NOMO-1 treated with dmso at 0.1 percent for 144 hours (cell line): ENCODE results near the gene MREG.
"Not testable (repeated sequence)": the region's sequence is repeated elsewhere in the genome, so short reads cannot be mapped to it uniquely, and the experiment has no call there.

Source experiments
- DNase-seq: peaks from one replicate; lab custom pipeline; 2025; ENCODE audit not compliant: unreplicated experiment; lab: John Stamatoyannopoulos, UW

Gene MREG

GRCh38 chr2:215965532-215966165, 47.7 kb downstream of the MREG start:
- no peak for DNase-seq

DNA sequence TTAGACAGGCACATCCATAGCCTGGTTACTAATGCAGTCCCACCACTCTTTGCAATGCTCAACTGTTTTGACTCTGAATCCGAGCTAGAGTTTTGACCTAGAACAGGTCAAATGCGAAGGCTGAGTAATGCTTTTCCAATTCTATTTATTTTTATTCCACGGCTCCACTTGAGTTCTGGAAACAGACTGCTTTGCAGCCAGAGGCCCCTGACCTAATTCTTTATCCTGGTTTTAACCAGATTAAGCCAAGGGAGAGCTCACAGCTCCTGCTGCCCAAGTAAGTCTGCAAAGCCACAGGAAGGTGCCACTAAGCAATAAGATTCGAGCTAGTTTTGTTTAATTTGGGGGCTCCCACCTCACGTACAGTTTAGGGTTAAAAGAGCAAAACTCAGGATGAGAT, 51.4 kb downstream of the MREG start:
- DNase-seq, result no peak

DNA sequence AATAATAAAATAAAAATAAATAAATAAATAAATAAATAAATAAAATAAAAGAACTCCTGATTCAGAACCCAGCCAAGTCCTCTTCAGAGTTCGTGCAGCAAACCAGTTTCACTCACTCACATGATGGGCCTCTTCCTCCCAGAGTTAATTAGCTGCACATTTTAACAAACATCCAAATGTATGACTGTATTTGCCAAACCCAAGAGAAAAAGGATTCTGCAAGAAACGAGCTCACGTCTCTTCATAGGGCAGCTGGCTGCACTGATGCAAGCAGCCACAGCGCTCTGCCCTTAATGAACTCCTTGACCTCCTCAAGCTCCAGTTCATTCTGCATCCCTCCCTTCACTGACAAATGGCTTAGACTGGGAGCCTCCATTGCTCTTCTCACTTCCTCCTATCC, 55.1 kb downstream of the MREG start:
- no peak for DNase-seq

- DNase-seq, result not testable (repeated sequence)
Observed at GRCh38 chr2:215957354-215958122, 55.8 kb downstream of the MREG start.

GRCh38 chr2:215952860-215953637, 60.3 kb downstream of the MREG start:
- DNase-seq, result no peak

DNA sequence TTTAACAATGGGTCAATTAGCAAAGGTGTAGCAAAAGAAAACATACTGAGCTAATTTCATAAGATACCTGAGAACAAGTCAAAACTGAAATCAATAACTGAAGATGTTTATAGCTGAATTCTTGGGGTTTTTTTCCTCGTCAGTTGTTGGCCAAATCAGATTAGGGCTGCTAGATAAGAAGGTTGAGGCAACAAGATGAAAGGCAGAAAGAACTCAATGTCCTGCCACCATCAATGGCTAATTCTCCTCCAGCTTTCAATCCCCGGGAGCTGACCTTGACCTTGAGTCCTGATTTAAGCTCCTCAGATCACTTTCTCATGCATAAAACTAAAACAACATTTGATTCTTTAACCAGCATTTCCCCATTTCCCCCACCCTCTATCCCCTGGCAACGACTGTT, 61.8 kb downstream of the MREG start:
- no peak for DNase-seq

DNA sequence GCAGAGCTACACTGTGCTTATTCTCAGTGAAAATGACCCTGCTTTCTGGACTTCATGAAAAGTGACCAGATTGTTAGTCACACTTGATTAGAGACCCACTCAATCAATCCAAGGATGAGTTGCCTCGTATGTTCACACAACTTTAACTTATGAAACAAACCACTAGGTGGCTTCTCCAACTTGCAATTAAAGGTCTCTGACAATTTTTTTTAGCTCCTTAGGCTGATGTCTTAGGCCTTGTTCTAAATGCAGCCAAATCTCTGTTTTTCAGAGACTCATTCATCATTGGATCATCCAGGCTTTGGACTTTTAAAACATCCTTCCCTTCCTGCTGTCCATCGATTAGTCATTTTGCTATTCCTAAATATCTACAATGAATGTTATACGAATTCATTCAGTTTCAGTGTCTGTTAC, 63.4 kb downstream of the MREG start:
- no peak for DNase-seq

- DNase-seq, result no peak
Observed at GRCh38 chr2:215948051-215948450, 65.3 kb downstream of the MREG start.

DNA sequence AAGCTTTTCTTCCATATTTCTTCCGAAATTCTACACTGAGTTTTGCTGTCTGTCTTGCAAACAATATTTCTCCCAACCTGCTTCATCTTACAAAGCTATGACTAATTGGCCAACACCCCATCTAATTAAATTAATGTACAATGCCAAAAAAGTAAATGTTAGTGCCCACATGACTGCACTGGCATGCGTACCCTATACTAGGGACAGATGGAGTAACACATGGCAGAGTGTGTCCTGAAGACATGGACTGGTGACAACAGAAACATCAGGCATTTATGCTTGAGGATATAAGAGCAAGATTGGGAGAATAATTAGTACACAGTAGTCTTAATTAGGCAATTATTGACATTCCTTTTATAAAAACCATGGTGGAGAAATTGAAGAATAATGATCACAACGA, 66.8 kb downstream of the MREG start:
- DNase-seq, result no peak

GRCh38 chr2:215942194-215942593, 71.2 kb downstream of the MREG start:
- DNase-seq, result no peak

- no peak for DNase-seq
Observed at GRCh38 chr2:215941726-215942125, 71.6 kb downstream of the MREG start.

DNA sequence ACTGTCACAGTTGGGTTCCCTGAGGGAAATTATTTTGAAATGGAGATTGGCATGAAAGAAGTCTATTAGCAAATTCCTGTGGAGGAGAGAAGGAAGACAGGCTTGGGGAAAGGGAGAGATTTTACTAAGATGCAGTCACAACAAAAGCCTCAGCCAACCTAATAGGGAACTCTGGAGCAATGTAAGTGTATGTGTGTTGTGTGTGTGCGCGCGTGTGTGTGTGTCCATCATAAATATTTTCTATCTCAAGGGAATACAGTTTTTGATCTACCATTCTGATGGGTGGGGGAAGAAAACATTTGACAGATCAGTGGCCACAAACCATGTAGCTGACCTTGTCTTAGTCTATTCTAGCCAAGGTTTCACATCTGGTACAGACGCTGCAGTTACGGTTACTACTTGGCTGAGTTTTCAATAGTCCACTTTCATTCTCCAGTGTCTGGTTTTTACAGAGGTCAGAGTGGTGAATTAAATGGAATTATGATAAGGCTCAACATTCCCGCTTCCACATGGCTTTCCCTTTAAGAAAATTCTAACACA, 72.6 kb downstream of the MREG start:
- no peak for DNase-seq

- DNase-seq, result no peak
Observed at GRCh38 chr2:215937190-215937589, 76.2 kb downstream of the MREG start.

DNA sequence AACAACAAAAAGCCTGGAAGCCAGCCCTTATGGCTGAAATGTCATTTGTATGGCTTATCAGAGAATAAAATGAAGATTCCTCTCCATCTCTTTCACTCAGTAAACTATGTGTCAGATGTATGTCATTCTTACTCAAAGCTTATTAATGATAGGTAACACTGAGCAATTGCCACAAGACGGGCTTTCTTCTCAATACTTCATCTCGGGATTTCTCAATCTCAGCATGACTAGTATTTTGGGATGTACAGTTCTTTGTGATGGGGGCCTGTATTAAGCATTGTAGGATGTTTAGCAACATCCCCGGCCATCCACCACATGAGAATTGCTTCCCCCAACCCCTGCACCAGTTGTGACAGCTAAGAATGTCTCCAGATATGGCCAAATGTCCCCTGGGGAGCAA, 80.2 kb downstream of the MREG start:
- DNase-seq, result no peak

- peak; percentile 17 for DNase-seq
Observed at GRCh38 chr2:215931256-215931903, 82.0 kb downstream of the MREG start.

DNA sequence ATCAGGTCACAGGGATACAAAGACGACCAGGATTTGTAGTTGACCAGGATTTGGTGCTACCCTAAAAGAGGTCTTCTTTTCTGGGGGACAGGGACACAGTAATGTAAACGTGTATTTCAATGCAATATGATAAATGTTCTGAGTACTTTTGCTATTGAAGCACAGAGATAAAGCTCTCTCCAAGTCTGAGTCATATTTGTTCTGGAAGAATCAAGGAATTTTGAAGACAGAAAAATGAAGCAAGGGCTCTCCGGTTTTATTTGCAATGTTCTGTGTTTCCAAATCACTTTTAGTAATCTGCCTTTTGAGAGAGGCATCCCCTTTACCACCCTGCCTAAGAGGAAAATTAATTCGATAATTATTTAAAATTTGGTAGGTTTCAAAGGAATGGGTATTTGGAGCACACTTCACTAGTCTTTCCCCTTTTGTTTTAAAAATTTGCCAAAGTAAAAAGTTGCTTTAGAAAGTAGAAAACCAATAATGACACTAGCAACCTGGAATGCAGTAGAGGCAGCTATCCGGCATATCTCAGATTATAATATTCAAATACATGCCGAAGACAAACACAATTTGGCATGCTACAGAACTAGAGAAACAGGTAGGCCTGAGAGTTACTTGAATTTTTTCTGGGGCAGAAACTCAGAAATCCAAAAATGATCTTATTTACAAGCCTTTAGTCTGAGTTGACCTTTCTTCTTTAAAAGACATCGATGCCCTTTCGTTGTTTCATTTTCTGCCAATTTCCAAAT, 82.7 kb downstream of the MREG start:
- no peak for DNase-seq

GRCh38 chr2:215929602-215930335, 83.6 kb downstream of the MREG start:
- no peak for DNase-seq

DNA sequence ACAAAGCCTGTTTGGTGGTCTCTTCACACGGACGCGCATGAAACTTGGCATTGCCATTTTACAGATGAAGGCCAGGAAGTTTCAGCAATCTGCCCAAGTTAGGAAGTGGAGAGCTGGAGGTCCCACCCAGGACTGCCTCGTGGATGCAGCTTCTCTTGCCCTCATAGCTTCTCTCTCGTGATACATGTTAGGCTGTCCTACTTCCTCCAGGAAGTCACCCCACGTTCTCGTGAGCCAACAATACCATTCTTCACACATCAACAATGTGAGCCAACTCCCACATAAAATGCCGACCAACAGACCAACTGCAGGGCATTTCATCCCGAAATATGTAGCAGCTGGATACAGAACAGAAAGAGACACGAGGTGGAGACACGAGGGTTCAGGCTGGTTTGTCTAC, 85.3 kb downstream of the MREG start:
- no peak for DNase-seq

GRCh38 chr2:215926992-215927391, 86.4 kb downstream of the MREG start:
- not testable (repeated sequence) for DNase-seq

GRCh38 chr2:215921895-215922294, 91.5 kb downstream of the MREG start:
- no peak for DNase-seq
